ENCODE results near the gene YIF1A. TPM values are rescaled to one million over a fixed set of nuclear protein-coding genes. Genes with fewer than 3 reads are reported as not detected.

YIF1A gene
- total RNA-seq, 1 experiment from 2014 or later, result 64.3 TPM

DNA sequence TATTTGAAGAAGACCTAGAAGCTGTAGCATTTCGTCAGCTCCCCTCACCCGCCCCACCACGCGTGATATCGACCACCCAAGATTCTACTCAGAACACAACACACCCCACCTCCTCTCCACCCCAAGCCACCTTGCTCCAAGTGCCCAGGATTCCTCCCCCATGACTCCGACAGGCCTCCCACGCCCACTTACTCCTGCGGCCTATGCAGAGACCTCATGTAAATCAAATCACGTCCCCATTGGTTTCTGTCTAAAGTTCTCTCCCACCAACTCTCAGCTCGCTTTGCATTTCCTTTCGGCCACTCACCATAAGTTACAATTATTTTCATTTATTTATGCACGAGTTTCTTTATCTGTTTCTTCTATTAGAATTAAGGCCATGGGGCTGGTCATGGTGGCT, 13.7 kb upstream of the YIF1A start:
- Histone ChIP-seq H2BK120ac (ENCODE audit: low read depth, low read length, poor library complexity, severe bottlenecking) (no peak overlapping the region), H3K14ac (ENCODE audit: insufficient read depth, low read length) (no peak overlapping the region), H2BK20ac (ENCODE audit: low read depth, low read length, poor library complexity, severe bottlenecking) (no peak overlapping the region), H2BK15ac (ENCODE audit: low read depth, low read length) (no peak overlapping the region), H3K27ac (ENCODE audit: insufficient read length, low read depth, low read length) (no peak overlapping the region), H3K4me1 (ENCODE audit: insufficient read depth, low read length) (no peaks in the 10 kb centered on the region; the same call in 1 of the 2 replicates), H4K5ac (ENCODE audit: insufficient read length, low read depth, low read length) (no peak overlapping the region), H3K27me3 (ENCODE audit: insufficient read depth, low read length) (no peaks in the 10 kb centered on the region), H2BK5ac (ENCODE audit: insufficient read length, low read length) (no peak overlapping the region), H3K9me3 (ENCODE audit: control insufficient read depth, low read depth, low read length) (no peaks in the 10 kb centered on the region), H3K23ac (ENCODE audit: insufficient read length, low read depth, low read length) (no peak overlapping the region), H3K79me1 (ENCODE audit: insufficient read depth, low read depth, low read length, poor library complexity, severe bottlenecking) (no peaks in the 10 kb centered on the region), H4K20me1 (ENCODE audit: control insufficient read depth, insufficient read depth, insufficient read length) (no peaks in the 10 kb centered on the region), H2BK12ac (ENCODE audit: insufficient read length, low read depth, low read length) (no peak overlapping the region), H3K4me2 (ENCODE audit: insufficient read depth, insufficient read length, low read length) (no peak overlapping the region), H4K8ac (replicated peaks; ENCODE audit: insufficient read length, low read depth, low read length) (no peak overlapping the region), H3K18ac (ENCODE audit: insufficient read length, low read depth, low read length) (no peak overlapping the region), H2AK5ac (ENCODE audit: insufficient read length, low read length) (no peak overlapping the region), H3K79me2 (ENCODE audit: insufficient read depth, low read length) (no peaks in the 10 kb centered on the region), H3K23me2 (ENCODE audit: insufficient read length, low read depth, low read length, poor library complexity, severe bottlenecking) (no peaks in the 10 kb centered on the region), H2AFZ (ENCODE audit: low read length) (no peak overlapping the region), H3K56ac (ENCODE audit: insufficient read length, low read depth, low read length) (no peak overlapping the region), H3T11ph (ENCODE audit: low read length) (no peak overlapping the region), H4K91ac (ENCODE audit: insufficient read length, low read depth, low read length) (no peak overlapping the region), H3K4ac (ENCODE audit: low read depth, low read length) (no peak overlapping the region), H3K9ac (ENCODE audit: extremely low read depth, insufficient read length, low read length) (no peak overlapping the region)
- no peak for DNase-seq
- Mint-ChIP-seq H3K27me3 (ENCODE audit: low read depth) (peaks cover 7% of the 10 kb centered on the region), H3K9me3 (no peaks in the 10 kb centered on the region), H3K4me3 (no peak overlapping the region), H3K4me1 (peaks cover 7 to 9% of the 10 kb centered on the region in 2 experiments), H3K27ac (no peak overlapping the region; a peak in 2 of 7 replicates), H3K36me3 (ENCODE audit: insufficient read depth in 1 of 3, low read depth in 3 of 3) (no peaks in the 10 kb centered on the region)
- WGBS (ENCODE audit: extremely low coverage, insufficient read length, low lambda C conversion rate), result no CpG with 5 or more reads among the region's 12 CpGs
- TF ChIP-seq CTCF (conservative IDR thresholded peaks at IDR 0.05), result no peak

All from H9 (cell line).